Vagina (tissue), 2 donors: ENCODE data around the gene S100A12.

ENCODE experiments used
- POLR2AphosphoS5 ChIP-seq, 2 donors: sonication (generic); formaldehyde crosslinking; IDR thresholded peaks; one replicate each; pipeline ENCODE4 v1.9.0; 2017; ENCODE audit warnings: antibody characterized with exemption in 2 of 2, mild to moderate bottlenecking in 2 of 2, low read depth in 1 of 2; ENCODE audit not compliant: insufficient read depth in 1 of 2
- TF ChIP-seq, protein P1 (sequence below), 3 experiments: fragments of 450-650 bp in 2 of 3; fragments of 200-600 bp in 1 of 3; sonication (generic) in 1 of 3; IDR thresholded peaks; one replicate each; pipeline ENCODE4 v1.5.1; 2017 to 2019; ENCODE audit warnings: antibody characterized with exemption in 3 of 3, mild to moderate bottlenecking in 2 of 3, moderate library complexity in 2 of 3

DNA sequence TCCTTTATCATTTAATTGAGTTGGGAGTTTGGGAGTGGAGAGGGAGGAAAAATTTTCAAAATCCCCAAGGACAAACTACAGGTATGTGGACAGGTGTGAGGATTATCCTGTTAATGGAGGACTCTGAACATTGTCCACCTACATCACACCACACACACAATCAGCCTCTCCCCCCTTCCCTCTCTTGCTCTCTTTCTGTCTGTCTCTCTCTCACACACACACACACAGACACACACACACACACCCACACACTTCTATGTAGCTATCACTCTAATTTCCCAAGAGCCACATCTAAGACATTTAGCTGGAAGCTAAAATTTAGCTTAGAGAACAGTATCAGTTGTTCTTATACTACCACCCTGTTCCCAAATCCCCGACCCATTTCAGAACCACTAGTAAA lies 14.0 kb upstream of the S100A12 start:
- TF ChIP-seq, protein P1, sequence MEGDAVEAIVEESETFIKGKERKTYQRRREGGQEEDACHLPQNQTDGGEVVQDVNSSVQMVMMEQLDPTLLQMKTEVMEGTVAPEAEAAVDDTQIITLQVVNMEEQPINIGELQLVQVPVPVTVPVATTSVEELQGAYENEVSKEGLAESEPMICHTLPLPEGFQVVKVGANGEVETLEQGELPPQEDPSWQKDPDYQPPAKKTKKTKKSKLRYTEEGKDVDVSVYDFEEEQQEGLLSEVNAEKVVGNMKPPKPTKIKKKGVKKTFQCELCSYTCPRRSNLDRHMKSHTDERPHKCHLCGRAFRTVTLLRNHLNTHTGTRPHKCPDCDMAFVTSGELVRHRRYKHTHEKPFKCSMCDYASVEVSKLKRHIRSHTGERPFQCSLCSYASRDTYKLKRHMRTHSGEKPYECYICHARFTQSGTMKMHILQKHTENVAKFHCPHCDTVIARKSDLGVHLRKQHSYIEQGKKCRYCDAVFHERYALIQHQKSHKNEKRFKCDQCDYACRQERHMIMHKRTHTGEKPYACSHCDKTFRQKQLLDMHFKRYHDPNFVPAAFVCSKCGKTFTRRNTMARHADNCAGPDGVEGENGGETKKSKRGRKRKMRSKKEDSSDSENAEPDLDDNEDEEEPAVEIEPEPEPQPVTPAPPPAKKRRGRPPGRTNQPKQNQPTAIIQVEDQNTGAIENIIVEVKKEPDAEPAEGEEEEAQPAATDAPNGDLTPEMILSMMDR (IDR thresholded peaks at IDR 0.05) = no peak
- no peak for TF ChIP-seq POLR2AphosphoS5 (IDR thresholded peaks at IDR 0.05; ENCODE audit: insufficient read depth in 1 of 2, low read depth in 1 of 2)
